Measurements from ENCODE around the gene TK2. TPM values are rescaled to one million over a fixed set of nuclear protein-coding genes. Genes with fewer than 3 reads are reported as not detected.
A peak's percentile ranks its signal among the peaks of the same experiment; 100 is the strongest.

TK2 gene
- total and polyA plus RNA-seq, 2 experiments from 2014 or later: 1.8 to 4.2 TPM

- no peak overlapping the region for H3K4me3 Mint-ChIP-seq
- no peaks in the 10 kb centered on the region for H3K79me2 ChIP-seq (replicated peaks; ENCODE audit: insufficient read depth)
- no peaks in the 10 kb centered on the region for H3K4me1 ChIP-seq (ENCODE audit: insufficient read depth)
- H2AFZ ChIP-seq: 0 out of 2 replicates have a peak overlapping the region, but pooled peaks have one; percentile 87
- DNase-seq (ENCODE audit: low spot score) (no peak), ATAC-seq (peak; percentile 45; the same call in 2 of the 3 replicates)
- H3K36me3 Mint-ChIP-seq (ENCODE audit: low read depth): no peaks in the 10 kb centered on the region
- peaks cover 3% of the 10 kb centered on the region for H3K4me1 Mint-ChIP-seq
- H3K27me3 ChIP-seq (ENCODE audit: insufficient read depth): no peaks in the 10 kb centered on the region
- no peaks in the 10 kb centered on the region for H4K20me1 ChIP-seq (replicated peaks; ENCODE audit: insufficient read depth)
- no peak for TF ChIP-seq ZNF462 (CRISPR knock-in tag; IDR thresholded peaks at IDR 0.05)
- no peak for TF ChIP-seq EZH2 (IDR thresholded peaks at IDR 0.05; ENCODE audit: low read depth, unreplicated experiment)
- TF ChIP-seq JUNB (IDR thresholded peaks at IDR 0.05; ENCODE audit: unreplicated experiment): no peak
- TF ChIP-seq ZNF114 (CRISPR knock-in tag; IDR thresholded peaks at IDR 0.05): no peak
- TF ChIP-seq ZNF331 (CRISPR knock-in tag; IDR thresholded peaks at IDR 0.05; ENCODE audit: low read depth): no peak
- no peak for TF ChIP-seq CTCF (conservative IDR thresholded peaks at IDR 0.05; ENCODE audit: low read depth in 2 of 2)
- TF ChIP-seq CREB1 (CRISPR knock-in tag; IDR thresholded peaks at IDR 0.05; ENCODE audit: low read depth): no peak
- TF ChIP-seq ETS1 (IDR thresholded peaks at IDR 0.05): no peak
- TF ChIP-seq STAT1 (IDR thresholded peaks at IDR 0.05; ENCODE audit: unreplicated experiment): no peak
- no peak for TF ChIP-seq NANOG (IDR thresholded peaks at IDR 0.05; ENCODE audit: borderline replicate concordance)
- TF ChIP-seq EZH2phosphoT487 (IDR thresholded peaks at IDR 0.05; ENCODE audit: unreplicated experiment): no peak
- TF ChIP-seq POLR2AphosphoS5 (IDR thresholded peaks at IDR 0.05; ENCODE audit: low read depth): no peak
- TF ChIP-seq REST (IDR thresholded peaks at IDR 0.05; ENCODE audit: unreplicated experiment): no peak
- no peaks in the 10 kb centered on the region for H3F3A ChIP-seq (replicated peaks; ENCODE audit: low read depth)
- H3K27ac Mint-ChIP-seq: no peak overlapping the region
- no peak overlapping the region for H3K4me2 ChIP-seq
- H3K27me3 Mint-ChIP-seq (ENCODE audit: insufficient read depth, low read depth, poor library complexity): peaks cover 7% of the 10 kb centered on the region
- H3K4me3 ChIP-seq: no peak overlapping the region
- no peaks in the 10 kb centered on the region for H3K36me3 ChIP-seq (ENCODE audit: insufficient read depth)
- no peaks in the 10 kb centered on the region for H3K9me2 ChIP-seq (ENCODE audit: insufficient read depth)
- peaks cover 1% of the 10 kb centered on the region; the same call in 2 of the 3 replicates for H3K9me3 Mint-ChIP-seq
- no peak overlapping the region for H3K27ac ChIP-seq (ENCODE audit: low read depth)
Measured at GRCh38 chr16:66502020-66502913, 47.7 kb downstream of the TK2 start.

Data from GM23338 (cell line).